IPS-NIHi7 (cell line): Measurements from ENCODE around the gene HOXB13.
"Not testable (repeated sequence)": the region's sequence is repeated elsewhere in the genome, so short reads cannot be mapped to it uniquely, and the experiment has no call there.

ENCODE experiments used
- DNase-seq: peaks from one replicate; pipeline ENCODE4 v3.0.0; 2012; ENCODE audit warnings: mixed read lengths; ENCODE audit errors: extremely low spot score

The HOXB13 gene

DNA sequence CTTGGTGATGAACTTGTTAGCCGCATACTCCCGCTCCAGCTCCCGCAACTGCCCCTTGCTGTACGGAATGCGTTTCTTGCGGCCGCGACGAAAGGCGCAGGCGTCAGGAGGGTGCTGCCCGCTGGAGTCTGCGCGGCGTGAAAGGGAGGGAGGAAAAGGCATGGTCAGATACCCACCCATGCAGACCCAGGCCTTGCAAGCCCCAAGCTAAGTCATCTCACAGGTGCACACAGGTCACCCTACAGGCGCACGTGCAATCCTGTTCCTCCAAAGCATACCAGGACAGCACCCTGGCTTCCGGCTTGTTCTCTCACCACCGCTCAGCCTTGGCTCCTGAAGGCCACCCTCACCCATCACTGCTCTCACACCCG is 1.6 kb downstream of the HOXB13 start:
- DNase-seq: no peak

DNA sequence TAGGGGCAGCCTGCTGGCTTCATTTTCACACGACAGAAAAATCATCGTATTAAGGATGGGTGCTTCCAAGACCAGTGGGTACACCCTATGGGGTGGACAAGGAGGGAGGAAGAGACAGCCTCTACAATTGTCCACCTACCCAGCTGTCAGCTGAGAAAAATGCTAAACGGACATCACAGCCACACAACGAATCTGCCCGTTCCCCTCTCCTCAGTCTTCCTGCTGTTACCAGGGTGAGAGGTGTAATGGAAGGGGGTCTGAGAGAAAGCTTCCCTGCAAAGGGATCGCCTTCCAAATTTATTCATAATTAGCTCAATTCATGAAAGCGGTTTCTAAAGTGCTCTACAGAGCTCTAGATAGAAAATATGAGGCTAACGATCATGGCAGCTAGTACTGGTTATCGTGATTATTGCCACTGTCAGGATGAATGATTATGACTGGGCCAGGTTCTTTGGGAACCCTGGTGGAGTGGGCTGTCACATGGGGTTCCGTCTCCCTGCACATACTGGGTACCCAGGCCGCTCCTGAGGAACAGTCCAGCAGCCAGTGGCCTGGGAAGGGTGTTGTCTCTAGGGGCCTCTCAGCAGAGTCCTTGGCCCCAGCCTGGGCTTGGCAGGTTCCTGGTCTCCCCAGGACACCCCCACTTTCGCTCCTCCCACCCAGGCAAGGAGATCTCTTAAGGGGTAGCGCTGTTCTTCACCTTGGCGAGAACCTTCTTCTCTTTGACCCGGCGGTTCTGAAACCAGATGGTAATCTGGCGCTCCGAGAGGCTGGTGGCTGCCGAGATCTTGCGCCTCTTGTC is 2.2 kb downstream of the HOXB13 start:
- DNase-seq: no peak

DNA sequence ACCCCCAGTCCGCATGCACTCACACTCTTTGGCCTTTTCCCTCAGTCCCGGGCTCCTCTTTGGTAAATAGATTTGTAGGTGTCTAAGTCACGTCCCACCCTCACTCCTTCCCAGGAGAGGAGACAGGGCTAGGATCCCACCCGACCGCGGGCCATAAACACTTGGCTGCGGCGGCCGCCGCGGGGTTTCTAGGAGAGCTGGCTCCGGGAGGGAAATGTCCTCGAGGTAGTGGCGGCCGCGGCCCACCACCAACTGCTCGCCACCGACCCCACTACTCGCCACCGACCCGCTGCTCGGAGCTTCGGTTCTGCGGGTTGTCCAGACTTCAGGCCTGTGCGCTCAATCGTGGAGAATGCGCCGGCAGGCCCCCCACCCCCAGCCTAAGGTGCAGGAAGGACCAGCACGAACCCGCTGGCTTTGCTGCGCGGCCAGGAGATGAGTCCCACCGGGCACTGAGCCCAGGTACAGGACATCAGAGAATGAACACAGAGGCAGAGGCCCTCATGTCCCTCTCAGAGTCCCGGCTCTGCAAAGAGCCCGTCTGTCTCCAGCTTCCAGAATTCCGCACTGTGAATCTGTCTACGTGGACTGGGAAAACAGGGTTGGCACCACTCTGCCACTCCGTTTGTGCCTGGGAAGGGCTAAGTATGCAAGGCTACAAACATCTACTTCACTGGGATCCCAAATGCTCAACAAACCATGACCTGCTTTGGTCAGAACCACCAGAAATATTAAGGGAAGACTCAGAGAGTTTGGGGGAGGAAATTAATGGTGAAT is 3.1 kb downstream of the HOXB13 start:
- DNase-seq: no peak

DNA sequence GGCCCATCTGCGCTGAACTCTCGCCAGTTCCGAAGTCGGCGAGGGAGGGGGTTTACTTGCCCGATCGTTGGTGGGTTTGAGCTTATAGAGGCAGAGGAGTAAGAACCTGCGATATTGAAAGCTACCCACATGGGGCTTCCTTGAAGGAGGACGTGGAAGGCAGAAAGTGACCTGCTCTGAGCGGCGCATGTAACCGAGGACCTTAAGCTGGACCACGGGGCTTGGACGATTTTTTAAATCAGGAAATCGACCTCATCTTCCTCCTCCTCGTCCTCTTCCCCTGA is 3.6 kb downstream of the HOXB13 start:
- DNase-seq: no peak

DNA sequence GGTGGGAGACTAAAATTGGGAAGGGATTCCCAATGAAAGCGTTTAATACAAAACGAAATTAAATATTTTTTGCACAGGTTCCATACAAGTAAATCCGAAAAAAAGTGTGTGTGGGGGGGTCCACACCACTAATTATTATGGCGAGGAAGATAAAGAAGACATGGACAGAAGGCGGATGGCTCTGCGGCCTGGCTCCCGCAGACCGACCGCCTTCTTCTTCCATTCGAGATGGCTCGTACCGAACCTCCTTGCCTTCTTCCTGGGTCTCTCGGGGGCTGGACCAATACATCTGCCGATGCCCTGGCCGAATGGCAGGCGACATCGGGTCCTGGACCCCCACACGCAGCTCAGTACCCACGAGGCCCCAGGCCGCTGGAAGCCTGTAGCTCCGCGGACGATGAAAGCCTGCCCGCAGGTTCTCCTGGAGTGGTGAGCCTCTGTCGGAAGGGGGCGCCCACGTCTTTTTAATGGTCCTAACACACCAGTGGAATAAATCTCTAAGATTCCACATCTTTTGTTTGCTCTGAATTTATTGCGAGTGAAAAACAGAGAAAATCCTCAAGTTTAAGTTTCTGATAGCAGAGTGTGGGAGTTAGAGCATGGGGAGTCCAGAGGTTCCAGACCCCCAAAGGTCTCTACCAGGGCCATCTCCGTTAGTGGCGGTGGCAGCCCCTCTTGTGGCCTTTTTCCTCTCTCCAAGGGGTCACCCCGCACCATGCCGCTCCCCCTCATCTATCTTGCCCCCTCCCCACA is 4.1 kb downstream of the HOXB13 start:
- no peak for DNase-seq

GRCh38 chr17:48723423-48724250 is 4.9 kb downstream of the HOXB13 start:
- DNase-seq: no peak

GRCh38 chr17:48722915-48723422 is 5.6 kb downstream of the HOXB13 start, which contains the start of gene PRAC2:
PRAC2 (plus strand) TSS chr17:48723185; CDS start chr17:48724411, 1,226 bp downstream.
- no peak for DNase-seq

GRCh38 chr17:48722201-48722907 is 6.2 kb downstream of the HOXB13 start, which contains the start of gene PRAC1:
PRAC1 (minus strand) TSS chr17:48722518; CDS start chr17:48722392, 126 bp downstream.
- no peak for DNase-seq

DNA sequence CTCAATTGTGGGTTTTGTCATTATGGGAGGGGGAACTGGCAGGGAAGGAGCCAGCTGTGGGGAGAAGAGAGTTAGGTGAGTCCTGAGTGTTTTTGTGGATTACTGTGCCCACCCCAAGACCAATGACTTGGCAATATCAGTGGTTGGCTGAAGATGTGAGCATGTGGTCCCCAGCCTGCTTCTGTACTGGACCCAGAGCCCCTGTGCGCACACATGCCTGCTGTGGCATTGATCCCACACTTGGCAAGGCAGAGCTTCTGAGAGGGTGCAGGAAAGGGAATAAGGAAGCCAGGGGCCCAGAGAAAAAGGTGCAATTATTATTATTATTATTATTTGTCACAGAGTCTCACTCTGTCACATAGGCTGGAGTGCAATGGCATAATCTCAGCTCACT is 7.5 kb downstream of the HOXB13 start:
- DNase-seq: no peak

- DNase-seq: no peak
Observed at GRCh38 chr17:48720266-48721008, 8.1 kb downstream of the HOXB13 start.

GRCh38 chr17:48719642-48720265 is 8.8 kb downstream of the HOXB13 start:
- DNase-seq: peak; percentile 84

- DNase-seq: peak; percentile 56
Observed at GRCh38 chr17:48718761-48719641, 9.5 kb downstream of the HOXB13 start.

DNA sequence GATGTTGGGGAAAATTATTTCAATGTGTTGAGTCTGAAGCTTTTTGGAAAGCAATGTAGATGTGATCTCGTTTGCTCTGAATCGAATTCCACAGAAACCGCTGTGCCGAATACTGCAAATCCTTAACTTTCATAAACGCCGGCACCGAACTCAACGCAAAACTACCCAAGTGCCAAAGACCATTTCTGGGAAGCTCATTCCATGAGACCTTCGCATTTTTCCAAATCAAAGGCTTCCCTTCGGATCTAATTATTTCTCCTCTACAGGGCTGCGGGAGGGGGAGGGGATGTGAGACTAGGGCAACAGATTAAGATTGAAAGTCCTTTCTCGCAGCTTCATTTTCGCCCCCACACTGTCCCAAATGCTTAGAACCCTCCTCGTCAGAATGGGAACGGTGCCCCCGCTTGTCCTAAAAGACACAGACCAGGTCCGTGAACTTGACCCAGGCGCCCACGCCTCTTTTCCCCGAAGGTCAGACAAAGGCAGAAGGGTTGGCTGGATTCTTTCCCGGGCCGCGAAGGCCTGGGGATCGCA is 10.3 kb downstream of the HOXB13 start:
- no peak for DNase-seq

DNA sequence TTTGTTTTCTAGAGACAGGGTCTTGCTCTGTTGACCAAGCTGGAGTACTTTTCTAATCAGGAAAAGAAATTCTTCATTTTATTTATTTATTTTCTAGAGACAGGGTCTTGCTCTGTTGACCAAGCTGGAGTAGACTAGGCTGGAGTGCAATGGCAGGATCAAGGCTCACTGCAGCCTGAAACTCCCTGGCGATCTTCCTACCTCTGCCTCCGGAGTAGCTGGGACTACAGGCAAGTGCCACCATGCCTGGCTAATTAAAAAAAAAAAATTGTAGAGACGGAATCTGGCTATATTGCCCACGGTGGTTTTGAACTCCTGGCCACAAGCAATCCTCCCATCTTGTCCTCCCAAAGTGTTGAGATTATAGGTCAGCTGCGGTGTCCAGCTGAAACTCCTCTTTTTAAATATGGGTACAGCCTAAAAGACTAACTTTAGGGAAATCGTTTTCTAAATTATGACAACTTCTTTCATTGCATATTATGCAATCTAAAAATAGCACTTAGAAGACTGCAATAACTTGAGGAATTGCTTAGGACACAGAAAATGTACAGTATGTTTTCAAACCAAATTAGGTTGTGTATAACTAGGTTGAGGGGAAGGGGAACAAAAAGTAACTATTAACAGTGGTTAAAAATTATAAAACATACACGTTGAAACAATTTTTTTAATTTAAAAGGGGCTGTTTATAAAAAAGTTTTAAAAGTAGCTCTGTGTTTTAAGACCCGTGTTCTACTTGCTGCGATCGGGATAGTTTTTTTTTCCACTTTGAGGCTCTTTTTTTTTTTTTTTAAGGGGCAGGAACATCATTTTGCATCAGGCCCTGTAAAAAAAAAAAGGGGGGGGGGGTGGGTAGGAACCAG is 11.0 kb downstream of the HOXB13 start:
- no peak for DNase-seq

- not testable (repeated sequence) for DNase-seq
Observed at GRCh38 chr17:48716549-48716948, 12.0 kb downstream of the HOXB13 start.

DNA sequence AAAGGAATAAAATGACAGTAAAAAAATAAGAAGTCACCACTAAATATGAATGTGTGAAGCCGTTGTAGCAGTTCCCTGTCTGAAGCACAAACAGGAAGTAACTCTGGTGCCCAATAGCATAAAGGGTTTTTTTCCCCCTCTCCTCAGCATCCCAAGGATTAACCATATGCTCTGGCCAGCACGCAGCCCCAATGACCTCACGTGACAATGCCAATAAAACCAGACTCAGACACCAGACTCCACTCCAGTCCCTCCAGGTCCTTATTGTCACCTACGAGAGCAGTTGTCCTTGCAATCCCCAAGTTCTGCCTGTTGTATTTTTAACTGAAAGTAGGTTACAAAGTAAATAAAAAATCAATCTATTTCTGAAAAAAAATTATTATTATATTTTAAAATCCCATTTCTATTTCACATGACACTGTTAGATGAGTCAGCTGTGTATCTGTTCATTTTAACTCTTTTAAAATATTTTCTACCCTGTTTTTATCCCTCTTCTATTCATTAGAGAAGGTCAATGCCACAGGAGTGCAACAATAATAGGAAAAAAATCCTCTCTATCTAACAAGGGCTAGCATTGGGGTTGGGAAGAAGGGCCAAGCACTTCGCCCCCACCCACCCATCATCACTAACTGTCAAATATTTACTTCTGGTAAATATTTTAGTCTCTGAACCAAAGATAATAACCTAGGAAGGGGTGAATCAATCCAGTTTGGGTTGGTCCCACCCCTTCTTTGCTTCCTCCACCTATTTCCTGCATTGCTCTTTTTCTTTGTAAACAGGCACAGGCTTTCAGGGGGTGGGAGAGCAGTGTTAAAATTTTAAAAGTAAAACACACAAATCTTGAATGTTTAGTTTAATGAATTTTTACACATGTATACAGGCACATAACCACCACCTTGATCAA is 12.8 kb downstream of the HOXB13 start:
- no peak for DNase-seq
